ENCODE measurements around the gene ABHD2. TPM values are rescaled to one million over a fixed set of nuclear protein-coding genes. Genes with fewer than 3 reads are reported as not detected.

Gene ABHD2
- total and polyA plus RNA-seq, 2 donors (not counting 3 experiments of a cell fraction or from before 2014, with no cell fraction given): 14.0 to 62.2 TPM

DNA sequence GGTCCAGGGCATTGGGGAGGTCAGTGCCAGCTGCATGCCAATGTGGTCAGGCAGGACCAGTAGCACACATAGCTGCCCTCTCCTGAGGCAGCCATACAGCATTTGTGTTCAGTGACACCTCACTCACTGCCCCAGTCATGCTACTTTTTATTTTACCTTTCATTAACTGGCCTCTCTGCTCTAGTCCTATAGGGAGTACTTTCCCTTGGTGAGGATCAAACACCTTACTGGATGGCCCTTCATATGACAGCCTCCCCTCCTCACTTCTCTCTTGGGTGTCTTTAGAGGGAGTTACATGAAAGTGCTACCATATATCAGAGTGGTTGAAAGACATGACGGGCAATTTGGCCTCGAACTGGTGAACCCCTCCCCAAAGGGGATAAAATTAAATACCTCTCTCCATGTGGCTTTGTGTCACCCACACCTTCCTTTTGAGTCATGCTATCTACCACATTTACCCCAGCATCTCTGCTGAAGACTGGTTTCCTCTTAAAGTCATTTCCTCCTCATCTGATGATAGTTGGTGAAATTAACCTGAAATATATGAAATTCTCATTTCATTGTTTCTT lies 115.5 kb downstream of the ABHD2 start:
- no peak for TF ChIP-seq GATA2 (IDR thresholded peaks at IDR 0.05; ENCODE audit: insufficient read depth, insufficient read length, low read depth, low read length)
- TF ChIP-seq, protein P1, sequence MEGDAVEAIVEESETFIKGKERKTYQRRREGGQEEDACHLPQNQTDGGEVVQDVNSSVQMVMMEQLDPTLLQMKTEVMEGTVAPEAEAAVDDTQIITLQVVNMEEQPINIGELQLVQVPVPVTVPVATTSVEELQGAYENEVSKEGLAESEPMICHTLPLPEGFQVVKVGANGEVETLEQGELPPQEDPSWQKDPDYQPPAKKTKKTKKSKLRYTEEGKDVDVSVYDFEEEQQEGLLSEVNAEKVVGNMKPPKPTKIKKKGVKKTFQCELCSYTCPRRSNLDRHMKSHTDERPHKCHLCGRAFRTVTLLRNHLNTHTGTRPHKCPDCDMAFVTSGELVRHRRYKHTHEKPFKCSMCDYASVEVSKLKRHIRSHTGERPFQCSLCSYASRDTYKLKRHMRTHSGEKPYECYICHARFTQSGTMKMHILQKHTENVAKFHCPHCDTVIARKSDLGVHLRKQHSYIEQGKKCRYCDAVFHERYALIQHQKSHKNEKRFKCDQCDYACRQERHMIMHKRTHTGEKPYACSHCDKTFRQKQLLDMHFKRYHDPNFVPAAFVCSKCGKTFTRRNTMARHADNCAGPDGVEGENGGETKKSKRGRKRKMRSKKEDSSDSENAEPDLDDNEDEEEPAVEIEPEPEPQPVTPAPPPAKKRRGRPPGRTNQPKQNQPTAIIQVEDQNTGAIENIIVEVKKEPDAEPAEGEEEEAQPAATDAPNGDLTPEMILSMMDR (IDR thresholded peaks at IDR 0.05; ENCODE audit: extremely low read depth in 1 of 2, insufficient read depth in 1 of 2, low read depth in 1 of 2, low read length in 2 of 2): no peak
- TF ChIP-seq EZH2 (IDR thresholded peaks at IDR 0.05; ENCODE audit: borderline replicate concordance, low read depth, low read length, severe bottlenecking): no peak
- no peak for TF ChIP-seq MYC (IDR thresholded peaks at IDR 0.05; ENCODE audit: low read depth, low read length)
- no peak for TF ChIP-seq POLR2A (IDR thresholded peaks at IDR 0.05; ENCODE audit: low read depth, low read length)
- TF ChIP-seq JUN (IDR thresholded peaks at IDR 0.05; ENCODE audit: borderline replicate concordance, insufficient read depth, insufficient read length, low read depth): no peak
- no peak for TF ChIP-seq FOS (IDR thresholded peaks at IDR 0.05; ENCODE audit: borderline replicate concordance, insufficient read depth, low read length)
- TF ChIP-seq POLR2AphosphoS5 (IDR thresholded peaks at IDR 0.05; ENCODE audit: insufficient read depth, low read depth, low read length): no peak
- TF ChIP-seq, protein P2, sequence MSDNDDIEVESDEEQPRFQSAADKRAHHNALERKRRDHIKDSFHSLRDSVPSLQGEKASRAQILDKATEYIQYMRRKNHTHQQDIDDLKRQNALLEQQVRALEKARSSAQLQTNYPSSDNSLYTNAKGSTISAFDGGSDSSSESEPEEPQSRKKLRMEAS (IDR thresholded peaks at IDR 0.05; ENCODE audit: insufficient read depth, insufficient read length): no peak
- Histone ChIP-seq H3K4me2 (ENCODE audit: insufficient read depth, low read length) (no peak overlapping the region), H2AFZ (ENCODE audit: low read depth, low read length) (no peak overlapping the region), H3K79me2 (ENCODE audit: control insufficient read depth, insufficient read depth, low read length) (no peaks in the 10 kb centered on the region), H3K9me3 (replicated peaks; ENCODE audit: control insufficient read depth, insufficient read depth, low read length) (no peaks in the 10 kb centered on the region), H3K4me3 (replicated peaks in 1 of 3; ENCODE audit: insufficient read depth in 1 of 3, low read depth in 1 of 3, low read length in 3 of 3) (no peak overlapping the region), H3K36me3 (ENCODE audit: control insufficient read depth in 2 of 2, extremely low read depth in 1 of 2, insufficient read depth in 2 of 2, low read length in 2 of 2) (no peaks in the 10 kb centered on the region), H3K9ac (replicated peaks; ENCODE audit: extremely low read depth, insufficient read depth, low read length) (no peak overlapping the region), H3K9me1 (replicated peaks; ENCODE audit: control insufficient read depth, extremely low read depth, insufficient read depth, low read length) (no peaks in the 10 kb centered on the region), H3K4me1 (ENCODE audit: control insufficient read depth, extremely low read depth, insufficient read depth, low read length) (peaks cover 5% of the 10 kb centered on the region), H4K20me1 (replicated peaks; ENCODE audit: control insufficient read depth, extremely low read depth, insufficient read depth, low read length) (no peaks in the 10 kb centered on the region), H3K27ac (ENCODE audit: insufficient read depth, low read depth, low read length) (no peak overlapping the region), H3K27me3 (ENCODE audit: control insufficient read depth in 2 of 2, insufficient read depth in 2 of 2, low read length in 2 of 2) (no peaks in the 10 kb centered on the region)
- intact Hi-C loops (cut with micrococcal nuclease) (no loop called here), dilution Hi-C loops (cut with MboI; ENCODE audit: extremely low pct_ligation_motif_present, low sequenced_read_pairs) (no loop called here)
- ChIA-PET CTCF (interaction anchor here (1.4 kb wide), 1 partner anchor 40 kb away, joined by 5 read pairs; the partner anchor contains the start of gene FANCI), POLR2A (no interaction called here)
- FAIRE-seq (no peak), DNase-seq (ENCODE audit: low read depth, low spot score) (no peak)
- BruUV-seq (replicated peaks): no TSS peak

Data from endothelial cell of umbilical vein (primary cell).